Kidney epithelial cell (primary cell): ENCODE data around the gene ZNF526. TPM values are rescaled to one million over a fixed set of nuclear protein-coding genes. Genes with fewer than 3 reads are reported as not detected.

ENCODE experiments used
- DNase-seq: peaks from one replicate; pipeline ENCODE4 v3.0.0-alpha.2; 2010; ENCODE audit warnings: low read depth
- H3K27me3 ChIP-seq: 2 replicates; pipeline ENCODE4 v1.6.0; 2011; ENCODE audit warnings: low read length; ENCODE audit not compliant: control insufficient read depth, insufficient read depth
- H3K36me3 ChIP-seq: 2 replicates; pipeline ENCODE4 v1.5.1; 2011; ENCODE audit warnings: low read length; ENCODE audit not compliant: control insufficient read depth, insufficient read depth
- H3K4me3 ChIP-seq: 2 replicates; pipeline ENCODE4 v1.5.1; 2011; ENCODE audit warnings: low read depth, mild to moderate bottlenecking, control low read depth, low read length
- CTCF ChIP-seq: IDR thresholded peaks from 2 replicates; pipeline ENCODE4 v1.5.1; 2011; ENCODE audit warnings: mild to moderate bottlenecking, moderate library complexity, low read length, control low read depth, inconsistent platforms; ENCODE audit not compliant: insufficient read depth, poor library complexity, severe bottlenecking
- total RNA-seq: library from RNA; depleted of rRNA; stranded (reverse); fragments of >200 nt; gene quantifications from 2 replicates; pipeline ENCODE4 v1.2.3, GENCODE V29; 2015

Gene ZNF526
- total RNA-seq, 1 donor from 2014 or later, result 6.1 TPM

- DNase-seq, result no peak
- Histone ChIP-seq H3K36me3 (peaks cover 4% of the 10 kb centered on the region), H3K4me3 (no peak overlapping the region), H3K27me3 (no peaks in the 10 kb centered on the region)
- no peak for TF ChIP-seq CTCF
These were observed 17.7 kb upstream of the ZNF526 start for GRCh38 chr19:42202290-42202880.

DNA sequence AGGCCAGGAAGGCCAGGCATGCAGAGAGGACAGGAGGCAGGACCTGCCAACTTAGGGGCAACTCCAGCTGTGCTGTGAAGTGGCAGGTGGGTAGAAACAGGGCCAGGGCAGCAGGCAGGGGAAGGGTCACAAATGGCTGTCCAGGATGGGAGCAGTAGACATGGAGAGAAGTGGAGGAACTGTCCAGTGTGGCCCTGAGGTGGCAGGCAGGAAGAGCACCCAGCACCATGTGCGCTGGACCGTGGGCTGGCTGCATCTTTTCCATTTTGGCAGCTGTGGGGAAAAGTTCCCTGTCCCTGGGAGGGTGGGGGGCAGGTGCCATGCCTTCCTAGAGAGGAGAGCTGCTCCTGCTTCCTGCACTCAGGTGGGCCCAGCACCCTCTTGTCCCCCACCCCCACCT, 16.4 kb upstream of the ZNF526 start:
- Histone ChIP-seq H3K4me3 (no peak overlapping the region), H3K27me3 (no peaks in the 10 kb centered on the region), H3K36me3 (peaks cover 5% of the 10 kb centered on the region)
- TF ChIP-seq CTCF, result no peak
- no peak for DNase-seq

- TF ChIP-seq CTCF, result no peak
- DNase-seq, result no peak
- no peak overlapping the region for H3K4me3 ChIP-seq
- peaks cover 4% of the 10 kb centered on the region for H3K36me3 ChIP-seq
- no peaks in the 10 kb centered on the region for H3K27me3 ChIP-seq
These were observed 15.4 kb upstream of the ZNF526 start for GRCh38 chr19:42204664-42205063.

DNA sequence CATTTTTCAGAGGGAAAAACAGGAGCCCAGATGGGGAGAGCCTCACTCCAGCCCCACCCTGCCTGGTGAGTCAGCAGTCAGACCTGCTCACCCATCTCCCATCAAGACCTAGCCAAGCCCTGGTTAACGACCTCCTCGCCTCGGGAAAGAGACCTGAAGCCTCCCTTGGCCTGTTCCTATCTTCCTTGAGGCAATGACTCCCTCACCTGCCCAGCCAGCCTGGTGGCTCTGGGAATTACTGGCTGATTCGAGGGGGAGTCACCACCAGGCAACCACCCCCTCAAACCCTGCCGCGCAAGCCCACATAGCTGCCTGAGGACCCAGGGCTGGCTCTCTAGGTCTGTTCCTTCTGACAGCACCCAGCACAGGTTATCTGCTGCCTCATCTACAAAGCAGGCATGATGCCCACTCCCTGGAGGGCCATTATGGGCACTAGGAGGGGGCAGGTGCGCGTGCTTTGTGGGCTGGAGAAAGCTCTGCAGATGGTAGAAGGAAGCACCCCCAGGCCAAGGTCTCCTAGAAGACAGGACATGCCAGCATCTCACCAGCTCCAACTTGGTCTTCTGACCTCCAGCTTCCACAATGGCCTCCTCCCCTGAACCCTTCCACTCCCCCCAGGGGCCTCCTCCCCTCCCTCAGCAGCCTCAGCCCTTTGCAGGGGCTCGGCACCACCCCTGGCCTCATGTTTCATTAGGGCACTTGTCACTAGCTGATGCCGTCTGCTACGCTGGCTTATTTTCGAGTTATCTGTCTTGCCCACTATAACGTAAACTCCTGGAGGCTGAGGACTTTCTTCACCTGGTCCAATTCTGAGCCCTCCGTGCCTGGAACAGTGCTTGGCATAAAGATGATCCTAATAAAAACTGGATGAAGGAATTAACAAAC, 13.0 kb upstream of the ZNF526 start:
- DNase-seq, result no peak
- no peak for TF ChIP-seq CTCF
- H3K27me3 ChIP-seq, result no peaks in the 10 kb centered on the region
- no peak overlapping the region for H3K4me3 ChIP-seq
- H3K36me3 ChIP-seq, result peaks cover 2% of the 10 kb centered on the region

DNA sequence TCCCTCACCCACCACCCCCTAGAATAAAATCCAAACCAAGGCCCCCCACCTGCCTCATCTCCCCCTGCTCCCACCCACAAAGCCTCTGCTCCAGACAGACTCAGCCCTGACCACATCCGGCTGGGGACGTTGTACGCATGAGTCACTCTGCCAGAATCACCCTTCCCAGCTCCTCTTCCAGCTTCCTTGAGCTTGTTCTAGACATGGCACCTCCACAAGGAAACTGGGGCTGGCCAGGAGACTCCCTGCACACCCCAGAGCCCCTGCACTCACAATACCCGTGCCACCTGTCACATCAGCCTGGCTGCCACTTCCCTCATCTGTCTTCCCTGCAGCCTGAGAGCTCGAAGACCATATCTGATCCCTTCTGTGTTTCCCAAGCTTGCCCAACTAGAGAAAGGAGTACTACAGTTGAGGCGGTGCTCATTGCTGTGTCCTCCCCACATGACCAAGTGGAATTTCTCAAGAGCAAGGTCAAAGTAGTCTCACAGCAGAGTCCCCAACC, 12.3 kb upstream of the ZNF526 start:
- Histone ChIP-seq H3K27me3 (no peaks in the 10 kb centered on the region), H3K4me3 (no peak overlapping the region), H3K36me3 (peaks cover 2% of the 10 kb centered on the region)
- DNase-seq, result peak; percentile 47
- TF ChIP-seq CTCF, result no peak
